Measurements from ENCODE around the gene DNER. TPM values are rescaled to one million over a fixed set of nuclear protein-coding genes. Genes with fewer than 3 reads are reported as not detected.

The DNER gene
- total and polyA plus RNA-seq, 10 of the 15 experiments (the other 5 are each of a cell fraction or from before 2014, with no cell fraction given): 0.04 to 0.08 (median 0.07) TPM; not detected in 7

DNA sequence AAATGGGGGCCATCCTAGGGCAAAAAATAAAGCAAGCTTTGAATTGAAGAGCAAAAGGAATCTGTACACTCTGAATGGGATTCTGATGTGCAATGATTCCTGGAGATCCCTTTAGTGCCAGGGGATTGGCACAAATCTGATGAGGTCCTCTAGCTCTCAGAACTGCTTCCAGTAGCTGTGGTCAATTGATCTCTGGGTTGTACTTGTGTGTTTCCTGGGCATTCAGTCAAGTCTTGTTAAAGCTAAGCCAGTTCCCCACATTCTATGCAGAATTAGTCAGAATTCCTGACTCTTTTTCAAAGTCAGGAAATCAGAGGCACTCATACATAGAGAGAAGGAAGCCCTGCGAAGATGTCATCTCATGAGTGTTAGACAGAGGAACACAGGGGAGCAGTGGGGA lies 161.3 kb downstream of the DNER start:
- no peak for DNase-seq (ENCODE audit: low read depth, low spot score)
- no peak overlapping the region for H3K4me3 ChIP-seq
- H3K27me3 ChIP-seq (replicated peaks in 1 of 2; ENCODE audit: control insufficient read depth in 2 of 2, insufficient read depth in 2 of 2, low read length in 1 of 2): no peaks in the 10 kb centered on the region
- in situ Hi-C loops (cut with MboI) (no loop called here), intact Hi-C loops (cut with micrococcal nuclease; ENCODE audit: unreplicated experiment) (no loop called here)
- H3K9me3 ChIP-seq (replicated peaks; ENCODE audit: control insufficient read depth, insufficient read depth, low read length): no peaks in the 10 kb centered on the region
- no peak for ATAC-seq
- no peak overlapping the region for H3K27ac ChIP-seq (ENCODE audit: control insufficient read depth, insufficient read depth)
- no peaks in the 10 kb centered on the region for H4K20me1 ChIP-seq (ENCODE audit: control insufficient read depth, insufficient read depth)
- FAIRE-seq: no peak
- RAD21 ChIA-PET (ENCODE audit: unreplicated experiment): no interaction called here
- 12% methylated on average over 1 of the region's 1 CpG for WGBS (ENCODE audit: insufficient coverage, insufficient replicate concordance, low lambda C conversion rate, missing lambda C conversion rate)
- POLR2A ChIA-PET: no interaction called here
- BruUV-seq (replicated peaks): no TSS peak
- H3K9ac ChIP-seq (ENCODE audit: control insufficient read depth, insufficient read depth, low read length): no peak overlapping the region
- no peak overlapping the region for H3K4me2 ChIP-seq (ENCODE audit: control insufficient read depth, insufficient read depth)
- H3K36me3 ChIP-seq (ENCODE audit: control insufficient read depth in 2 of 2, insufficient read depth in 2 of 2, low read length in 1 of 2): no peaks in the 10 kb centered on the region
- H3K4me1 ChIP-seq (ENCODE audit: control insufficient read depth, insufficient read depth, low read length): no peaks in the 10 kb centered on the region
- no peaks in the 10 kb centered on the region for H3K79me2 ChIP-seq (ENCODE audit: control insufficient read depth, insufficient read depth, low read length)
- no peak overlapping the region for H2AFZ ChIP-seq (ENCODE audit: control insufficient read depth, low read depth, low read length)
- SMC1A ChIA-PET (ENCODE audit: uncharacterized antibody, unreplicated experiment): no interaction called here
- CTCF ChIA-PET: no interaction called here
- TF ChIP-seq, protein P1, sequence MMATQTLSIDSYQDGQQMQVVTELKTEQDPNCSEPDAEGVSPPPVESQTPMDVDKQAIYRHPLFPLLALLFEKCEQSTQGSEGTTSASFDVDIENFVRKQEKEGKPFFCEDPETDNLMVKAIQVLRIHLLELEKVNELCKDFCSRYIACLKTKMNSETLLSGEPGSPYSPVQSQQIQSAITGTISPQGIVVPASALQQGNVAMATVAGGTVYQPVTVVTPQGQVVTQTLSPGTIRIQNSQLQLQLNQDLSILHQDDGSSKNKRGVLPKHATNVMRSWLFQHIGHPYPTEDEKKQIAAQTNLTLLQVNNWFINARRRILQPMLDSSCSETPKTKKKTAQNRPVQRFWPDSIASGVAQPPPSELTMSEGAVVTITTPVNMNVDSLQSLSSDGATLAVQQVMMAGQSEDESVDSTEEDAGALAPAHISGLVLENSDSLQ (IDR thresholded peaks at IDR 0.05): no peak
- TF ChIP-seq ETV6 (conservative IDR thresholded peaks at IDR 0.05 in 1 of 2, IDR thresholded peaks at IDR 0.05 in 1 of 2; ENCODE audit: borderline replicate concordance in 1 of 2, low read depth in 1 of 2): no peak
- TF ChIP-seq RCOR1 (conservative IDR thresholded peaks at IDR 0.05; ENCODE audit: low read depth, low read length): no peak
- TF ChIP-seq, protein P2, sequence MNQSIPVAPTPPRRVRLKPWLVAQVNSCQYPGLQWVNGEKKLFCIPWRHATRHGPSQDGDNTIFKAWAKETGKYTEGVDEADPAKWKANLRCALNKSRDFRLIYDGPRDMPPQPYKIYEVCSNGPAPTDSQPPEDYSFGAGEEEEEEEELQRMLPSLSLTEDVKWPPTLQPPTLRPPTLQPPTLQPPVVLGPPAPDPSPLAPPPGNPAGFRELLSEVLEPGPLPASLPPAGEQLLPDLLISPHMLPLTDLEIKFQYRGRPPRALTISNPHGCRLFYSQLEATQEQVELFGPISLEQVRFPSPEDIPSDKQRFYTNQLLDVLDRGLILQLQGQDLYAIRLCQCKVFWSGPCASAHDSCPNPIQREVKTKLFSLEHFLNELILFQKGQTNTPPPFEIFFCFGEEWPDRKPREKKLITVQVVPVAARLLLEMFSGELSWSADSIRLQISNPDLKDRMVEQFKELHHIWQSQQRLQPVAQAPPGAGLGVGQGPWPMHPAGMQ (IDR thresholded peaks at IDR 0.05; ENCODE audit: borderline replicate concordance): no peak
- no peak for TF ChIP-seq NBN (IDR thresholded peaks at IDR 0.05)
- TF ChIP-seq, protein P3, sequence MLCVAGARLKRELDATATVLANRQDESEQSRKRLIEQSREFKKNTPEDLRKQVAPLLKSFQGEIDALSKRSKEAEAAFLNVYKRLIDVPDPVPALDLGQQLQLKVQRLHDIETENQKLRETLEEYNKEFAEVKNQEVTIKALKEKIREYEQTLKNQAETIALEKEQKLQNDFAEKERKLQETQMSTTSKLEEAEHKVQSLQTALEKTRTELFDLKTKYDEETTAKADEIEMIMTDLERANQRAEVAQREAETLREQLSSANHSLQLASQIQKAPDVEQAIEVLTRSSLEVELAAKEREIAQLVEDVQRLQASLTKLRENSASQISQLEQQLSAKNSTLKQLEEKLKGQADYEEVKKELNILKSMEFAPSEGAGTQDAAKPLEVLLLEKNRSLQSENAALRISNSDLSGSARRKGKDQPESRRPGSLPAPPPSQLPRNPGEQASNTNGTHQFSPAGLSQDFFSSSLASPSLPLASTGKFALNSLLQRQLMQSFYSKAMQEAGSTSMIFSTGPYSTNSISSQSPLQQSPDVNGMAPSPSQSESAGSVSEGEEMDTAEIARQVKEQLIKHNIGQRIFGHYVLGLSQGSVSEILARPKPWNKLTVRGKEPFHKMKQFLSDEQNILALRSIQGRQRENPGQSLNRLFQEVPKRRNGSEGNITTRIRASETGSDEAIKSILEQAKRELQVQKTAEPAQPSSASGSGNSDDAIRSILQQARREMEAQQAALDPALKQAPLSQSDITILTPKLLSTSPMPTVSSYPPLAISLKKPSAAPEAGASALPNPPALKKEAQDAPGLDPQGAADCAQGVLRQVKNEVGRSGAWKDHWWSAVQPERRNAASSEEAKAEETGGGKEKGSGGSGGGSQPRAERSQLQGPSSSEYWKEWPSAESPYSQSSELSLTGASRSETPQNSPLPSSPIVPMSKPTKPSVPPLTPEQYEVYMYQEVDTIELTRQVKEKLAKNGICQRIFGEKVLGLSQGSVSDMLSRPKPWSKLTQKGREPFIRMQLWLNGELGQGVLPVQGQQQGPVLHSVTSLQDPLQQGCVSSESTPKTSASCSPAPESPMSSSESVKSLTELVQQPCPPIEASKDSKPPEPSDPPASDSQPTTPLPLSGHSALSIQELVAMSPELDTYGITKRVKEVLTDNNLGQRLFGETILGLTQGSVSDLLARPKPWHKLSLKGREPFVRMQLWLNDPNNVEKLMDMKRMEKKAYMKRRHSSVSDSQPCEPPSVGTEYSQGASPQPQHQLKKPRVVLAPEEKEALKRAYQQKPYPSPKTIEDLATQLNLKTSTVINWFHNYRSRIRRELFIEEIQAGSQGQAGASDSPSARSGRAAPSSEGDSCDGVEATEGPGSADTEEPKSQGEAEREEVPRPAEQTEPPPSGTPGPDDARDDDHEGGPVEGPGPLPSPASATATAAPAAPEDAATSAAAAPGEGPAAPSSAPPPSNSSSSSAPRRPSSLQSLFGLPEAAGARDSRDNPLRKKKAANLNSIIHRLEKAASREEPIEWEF (IDR thresholded peaks at IDR 0.05; ENCODE audit: insufficient replicate concordance, low read depth, low read length): no peak
- no peak for TF ChIP-seq NR2C1 (IDR thresholded peaks at IDR 0.05)
- TF ChIP-seq HDAC2 (IDR thresholded peaks at IDR 0.05): no peak
- TF ChIP-seq, protein P4, sequence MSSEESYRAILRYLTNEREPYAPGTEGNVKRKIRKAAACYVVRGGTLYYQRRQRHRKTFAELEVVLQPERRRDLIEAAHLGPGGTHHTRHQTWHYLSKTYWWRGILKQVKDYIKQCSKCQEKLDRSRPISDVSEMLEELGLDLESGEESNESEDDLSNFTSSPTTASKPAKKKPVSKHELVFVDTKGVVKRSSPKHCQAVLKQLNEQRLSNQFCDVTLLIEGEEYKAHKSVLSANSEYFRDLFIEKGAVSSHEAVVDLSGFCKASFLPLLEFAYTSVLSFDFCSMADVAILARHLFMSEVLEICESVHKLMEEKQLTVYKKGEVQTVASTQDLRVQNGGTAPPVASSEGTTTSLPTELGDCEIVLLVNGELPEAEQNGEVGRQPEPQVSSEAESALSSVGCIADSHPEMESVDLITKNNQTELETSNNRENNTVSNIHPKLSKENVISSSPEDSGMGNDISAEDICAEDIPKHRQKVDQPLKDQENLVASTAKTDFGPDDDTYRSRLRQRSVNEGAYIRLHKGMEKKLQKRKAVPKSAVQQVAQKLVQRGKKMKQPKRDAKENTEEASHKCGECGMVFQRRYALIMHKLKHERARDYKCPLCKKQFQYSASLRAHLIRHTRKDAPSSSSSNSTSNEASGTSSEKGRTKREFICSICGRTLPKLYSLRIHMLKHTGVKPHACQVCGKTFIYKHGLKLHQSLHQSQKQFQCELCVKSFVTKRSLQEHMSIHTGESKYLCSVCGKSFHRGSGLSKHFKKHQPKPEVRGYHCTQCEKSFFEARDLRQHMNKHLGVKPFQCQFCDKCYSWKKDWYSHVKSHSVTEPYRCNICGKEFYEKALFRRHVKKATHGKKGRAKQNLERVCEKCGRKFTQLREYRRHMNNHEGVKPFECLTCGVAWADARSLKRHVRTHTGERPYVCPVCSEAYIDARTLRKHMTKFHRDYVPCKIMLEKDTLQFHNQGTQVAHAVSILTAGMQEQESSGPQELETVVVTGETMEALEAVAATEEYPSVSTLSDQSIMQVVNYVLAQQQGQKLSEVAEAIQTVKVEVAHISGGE (CRISPR knock-in tag; IDR thresholded peaks at IDR 0.05): no peak
- no peak for TF ChIP-seq KLF5 (IDR thresholded peaks at IDR 0.05; ENCODE audit: partially characterized antibody)
- TF ChIP-seq, protein P5, sequence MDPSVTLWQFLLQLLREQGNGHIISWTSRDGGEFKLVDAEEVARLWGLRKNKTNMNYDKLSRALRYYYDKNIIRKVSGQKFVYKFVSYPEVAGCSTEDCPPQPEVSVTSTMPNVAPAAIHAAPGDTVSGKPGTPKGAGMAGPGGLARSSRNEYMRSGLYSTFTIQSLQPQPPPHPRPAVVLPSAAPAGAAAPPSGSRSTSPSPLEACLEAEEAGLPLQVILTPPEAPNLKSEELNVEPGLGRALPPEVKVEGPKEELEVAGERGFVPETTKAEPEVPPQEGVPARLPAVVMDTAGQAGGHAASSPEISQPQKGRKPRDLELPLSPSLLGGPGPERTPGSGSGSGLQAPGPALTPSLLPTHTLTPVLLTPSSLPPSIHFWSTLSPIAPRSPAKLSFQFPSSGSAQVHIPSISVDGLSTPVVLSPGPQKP (IDR thresholded peaks at IDR 0.05; ENCODE audit: low read depth, low read length): no peak
- TF ChIP-seq YY1 (IDR thresholded peaks at IDR 0.05; ENCODE audit: low read depth, low read length): no peak
- TF ChIP-seq MTA3 (IDR thresholded peaks at IDR 0.05; ENCODE audit: borderline replicate concordance, low read length): no peak
